NCI-H1694 (cell line): ENCODE data around the gene GLCE.
"Not testable (repeated sequence)": the region's sequence is repeated elsewhere in the genome, so short reads cannot be mapped to it uniquely, and the experiment has no call there.

ENCODE experiments used
- DNase-seq: peaks from one replicate; lab custom pipeline; 2025; lab: John Stamatoyannopoulos, UW

GLCE gene

DNA sequence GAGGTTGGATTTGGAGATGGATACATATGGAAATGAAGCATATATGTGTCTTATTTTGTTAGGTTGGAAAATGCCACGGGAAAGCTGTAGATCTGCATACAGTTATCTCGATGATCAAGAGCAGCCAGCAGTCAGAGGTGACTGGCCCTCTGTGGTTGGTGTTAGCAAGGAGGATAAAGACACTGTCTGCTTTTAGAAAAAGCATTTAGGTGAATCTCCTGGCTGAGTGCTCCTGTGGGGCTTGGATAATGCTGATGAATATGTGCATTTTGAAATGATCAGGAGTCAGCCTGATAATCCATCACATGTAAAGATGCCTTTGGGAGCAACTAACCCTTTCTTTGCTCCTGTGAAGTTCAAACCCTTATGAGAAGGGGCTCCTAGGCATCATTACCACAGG is 24.9 kb upstream of the GLCE start:
- no peak for DNase-seq

DNA sequence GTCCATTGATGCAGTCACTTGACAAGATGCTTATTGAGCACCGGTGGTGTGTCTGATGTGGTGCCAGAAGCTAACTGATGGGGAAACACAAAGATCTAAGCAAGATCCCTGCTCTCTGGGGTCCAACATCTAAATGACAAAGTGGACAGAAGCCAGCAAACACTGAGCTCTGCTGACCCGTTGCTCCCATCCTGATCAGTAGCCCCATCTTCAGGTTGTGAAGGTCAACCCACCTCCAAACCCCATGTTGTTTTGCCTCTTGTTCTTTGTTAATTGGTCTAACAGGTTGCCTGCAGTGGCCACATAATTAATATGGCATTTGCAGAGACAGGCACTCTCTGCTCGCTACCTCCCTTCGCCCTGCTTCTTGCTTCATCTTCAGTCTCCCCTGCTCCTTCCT is 21.5 kb upstream of the GLCE start:
- DNase-seq: no peak

DNA sequence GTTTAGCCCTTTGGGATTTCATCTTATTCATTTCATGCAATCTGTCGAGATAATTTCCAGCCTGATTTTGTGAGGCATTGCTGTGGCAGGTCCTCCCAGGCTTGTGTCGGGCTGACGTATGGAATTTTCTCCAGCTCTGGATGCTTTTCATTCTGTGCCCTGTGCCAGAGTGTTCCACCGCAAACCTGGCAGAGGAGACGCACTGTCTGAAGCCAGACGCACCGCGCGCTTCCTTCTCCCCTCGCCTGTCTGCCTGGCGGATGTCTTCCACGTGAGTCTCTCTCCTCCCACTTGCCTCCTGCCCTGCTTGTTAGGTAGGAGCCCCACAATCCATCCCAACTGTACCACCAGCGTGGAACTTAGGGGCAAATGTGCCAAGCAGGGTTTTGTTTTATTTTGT is 20.1 kb upstream of the GLCE start:
- peak; percentile 81 for DNase-seq

DNA sequence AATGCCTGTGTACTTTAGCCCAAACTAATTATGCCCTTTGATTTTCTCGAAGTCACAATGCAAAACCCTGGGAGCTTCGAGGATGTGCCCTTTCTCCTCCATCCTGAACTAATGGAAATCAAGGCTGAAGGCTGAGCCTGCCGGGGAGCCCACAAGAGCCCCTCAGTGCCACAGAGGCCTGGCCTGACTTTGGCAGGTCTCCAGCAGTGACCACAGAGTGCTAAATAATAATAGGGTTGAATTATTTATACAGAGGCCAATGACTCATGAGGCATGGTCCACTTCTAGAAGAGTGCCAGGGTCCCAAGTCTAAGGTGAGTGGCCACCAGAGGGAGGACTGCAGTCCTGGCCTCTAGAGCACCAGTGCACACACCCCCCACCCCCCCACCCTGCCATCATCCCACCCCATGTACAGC is 19.1 kb upstream of the GLCE start:
- no peak for DNase-seq

DNA sequence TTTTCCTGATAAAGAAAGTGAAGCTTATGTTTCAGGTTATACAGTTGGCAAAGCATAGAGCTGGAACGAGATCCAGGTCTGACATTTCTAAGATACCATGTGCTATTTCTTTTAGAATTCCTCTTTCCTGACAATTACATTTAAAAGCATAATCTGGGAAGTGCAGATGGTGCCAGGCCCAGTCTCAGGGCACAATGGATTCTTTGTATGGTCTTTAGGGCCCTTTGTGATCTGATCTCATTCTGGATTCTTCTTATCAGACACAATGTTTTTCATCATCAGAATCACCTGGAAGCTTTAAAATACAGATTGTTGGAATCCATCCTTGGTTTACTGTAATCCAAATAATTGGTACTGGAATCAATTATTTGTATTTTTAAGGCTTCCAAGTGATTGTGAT is 18.6 kb upstream of the GLCE start:
- no peak for DNase-seq

DNA sequence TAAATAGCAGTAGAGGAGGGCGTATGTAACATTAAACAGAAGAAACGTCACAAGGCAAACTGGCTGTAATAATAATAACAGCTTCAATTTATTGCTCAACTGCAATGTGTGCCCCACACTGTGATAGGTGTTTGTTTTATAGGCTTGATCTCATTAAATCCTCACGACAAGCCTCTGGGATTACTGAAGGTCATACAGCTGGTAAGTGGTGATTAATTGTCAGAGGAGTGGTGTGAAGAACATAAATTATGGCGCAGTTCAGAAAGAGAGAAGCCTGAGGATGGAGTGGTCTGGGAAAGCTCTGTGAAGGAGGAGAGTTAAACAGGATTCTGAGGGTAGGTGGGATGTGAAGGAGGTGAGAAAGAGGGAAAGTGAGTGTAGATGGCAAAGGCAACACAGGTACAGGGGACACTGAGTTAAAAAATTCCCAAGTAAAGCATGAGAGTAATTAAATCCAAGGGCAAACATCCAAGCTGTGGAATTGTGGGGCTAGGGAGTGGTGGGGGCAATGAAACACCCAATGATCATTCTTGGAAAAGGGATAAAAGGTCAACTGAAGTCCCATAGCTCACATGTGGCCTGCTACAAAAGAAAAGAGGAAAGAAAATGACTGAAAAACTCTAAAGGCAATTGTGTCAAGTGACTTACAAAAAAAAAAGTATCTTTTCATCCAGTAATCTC is 16.5 kb upstream of the GLCE start:
- DNase-seq: no peak

DNA sequence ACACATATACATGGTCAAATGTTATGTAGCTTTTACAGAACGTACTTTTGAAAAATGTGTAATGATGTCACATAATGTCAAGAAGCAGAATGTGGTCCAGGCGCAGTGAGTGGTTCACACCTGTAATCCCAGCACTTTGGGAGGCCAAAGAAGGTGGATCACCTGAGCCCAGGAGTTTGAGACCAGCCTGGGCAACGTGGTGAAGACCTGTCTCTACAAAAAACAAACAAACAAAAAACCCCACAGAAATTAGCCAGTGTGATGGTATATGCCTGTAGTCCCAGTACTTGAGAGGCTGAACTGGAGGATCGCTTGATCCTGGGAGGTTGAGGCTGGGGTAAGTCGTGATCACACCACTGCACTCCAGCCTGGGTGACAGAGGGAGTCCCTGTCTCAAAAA is 15.9 kb upstream of the GLCE start:
- DNase-seq: no peak

DNA sequence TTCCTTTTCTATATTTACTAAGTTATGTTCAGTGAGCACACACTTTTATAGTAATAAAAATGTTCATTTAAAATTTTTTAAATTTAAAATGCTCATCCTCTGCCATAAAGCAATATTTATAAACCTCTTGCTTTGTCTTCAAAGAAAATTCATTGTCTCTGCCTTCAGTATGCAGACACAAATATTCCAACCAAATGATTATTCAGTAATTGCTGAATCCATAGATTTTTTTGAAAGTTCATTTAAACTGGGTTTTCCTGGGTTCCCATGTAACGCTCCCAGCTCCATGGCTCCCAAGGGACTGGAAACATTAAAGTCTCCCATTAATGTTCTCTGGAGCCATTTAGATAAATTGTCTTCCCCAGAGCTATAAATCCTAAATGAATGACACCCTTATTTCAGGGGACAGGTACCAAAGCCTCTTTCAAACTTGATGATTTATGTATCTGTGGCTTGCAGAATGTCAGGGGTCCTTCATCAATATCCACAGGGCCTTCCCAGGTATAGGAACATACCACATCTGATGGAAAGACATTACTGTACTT is 15.2 kb upstream of the GLCE start:
- no peak for DNase-seq

DNA sequence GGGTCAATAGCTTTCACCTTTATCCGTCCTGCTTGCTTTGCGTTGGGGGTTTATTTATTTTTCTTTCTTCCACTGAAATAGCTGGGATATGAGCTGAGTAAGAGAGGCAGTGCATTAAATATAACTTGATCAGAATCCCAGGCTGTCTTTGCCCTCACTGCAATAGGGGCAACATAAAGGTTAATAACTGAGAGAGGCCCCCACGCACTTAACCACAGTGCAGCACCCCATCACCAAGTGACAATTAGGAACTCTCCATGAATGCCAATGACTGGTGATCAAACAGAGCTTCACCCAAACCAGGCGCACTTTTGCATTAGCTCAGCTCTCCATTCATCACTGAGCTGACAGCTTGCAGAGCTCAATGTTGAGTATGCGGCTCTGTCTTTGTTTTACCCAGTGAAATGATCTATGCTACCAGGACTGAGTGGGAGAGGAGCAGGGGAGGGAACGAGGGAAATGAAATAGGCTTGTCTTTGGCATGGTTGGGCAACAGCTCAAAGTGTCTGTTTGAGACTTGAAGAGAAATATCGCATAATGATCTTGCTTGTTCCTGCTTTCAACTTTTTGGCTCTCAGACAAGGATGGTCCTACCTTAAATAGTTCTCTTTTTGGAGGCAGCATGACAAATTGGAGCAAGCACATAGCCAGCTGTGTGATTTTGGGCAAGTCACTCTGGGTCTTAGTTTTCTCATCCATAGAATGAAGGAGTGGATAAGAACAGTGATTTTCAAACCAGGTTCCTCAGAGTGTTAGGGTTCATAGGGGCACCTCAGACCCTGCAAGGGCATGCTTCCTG is 14.5 kb upstream of the GLCE start:
- DNase-seq: peak; percentile 74

DNA sequence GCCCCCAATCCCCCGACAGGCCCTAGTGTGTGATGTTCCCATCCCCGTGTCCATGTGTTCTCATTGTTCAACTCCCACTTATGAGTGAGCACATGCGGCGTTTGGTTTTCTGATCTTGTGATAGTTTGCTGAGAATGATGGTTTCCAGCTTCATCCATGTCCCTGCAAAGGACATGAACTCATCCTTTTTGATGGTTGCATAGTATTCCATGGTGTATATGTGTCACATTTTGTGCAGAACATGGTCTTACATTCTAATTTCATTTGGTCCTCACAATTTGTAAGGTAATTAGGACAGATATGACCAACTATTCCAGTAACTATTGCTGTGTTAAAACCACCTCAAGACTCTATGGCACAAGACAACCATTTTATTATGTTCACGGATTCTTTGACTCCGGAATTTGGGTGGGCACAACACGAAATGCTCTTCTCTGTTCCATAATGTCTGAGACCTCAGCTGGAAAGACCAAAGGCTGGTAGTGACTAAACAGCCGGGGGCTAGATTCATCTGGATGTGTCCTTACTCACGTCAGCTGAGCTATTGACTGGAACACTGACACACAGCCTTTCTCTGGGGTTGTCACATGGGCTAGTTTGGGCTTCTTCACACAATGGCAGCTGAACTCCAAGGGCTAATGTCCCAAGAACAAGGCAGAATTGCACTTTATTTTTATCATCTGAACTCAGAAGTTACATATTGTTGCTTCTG is 13.6 kb upstream of the GLCE start:
- DNase-seq: no peak

DNA sequence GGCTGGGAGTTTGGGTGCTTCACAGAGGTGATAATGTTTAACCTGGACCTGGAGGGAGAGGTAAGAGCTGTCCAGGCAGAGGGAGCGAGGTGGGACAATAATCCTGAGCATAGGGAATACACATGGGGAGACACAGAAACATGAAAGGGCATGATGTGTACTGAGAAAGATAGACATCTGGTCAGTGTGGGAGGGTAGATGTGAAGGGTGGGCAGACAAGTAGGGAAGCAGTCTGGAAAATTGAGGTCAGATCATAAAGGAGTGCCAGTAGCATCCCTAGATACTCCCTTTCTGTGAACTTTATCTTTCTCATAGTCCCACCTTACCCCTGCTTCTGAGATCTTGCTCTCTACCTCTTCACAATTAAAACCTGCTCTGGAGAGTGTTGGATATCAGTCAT is 12.0 kb upstream of the GLCE start:
- DNase-seq: no peak

DNA sequence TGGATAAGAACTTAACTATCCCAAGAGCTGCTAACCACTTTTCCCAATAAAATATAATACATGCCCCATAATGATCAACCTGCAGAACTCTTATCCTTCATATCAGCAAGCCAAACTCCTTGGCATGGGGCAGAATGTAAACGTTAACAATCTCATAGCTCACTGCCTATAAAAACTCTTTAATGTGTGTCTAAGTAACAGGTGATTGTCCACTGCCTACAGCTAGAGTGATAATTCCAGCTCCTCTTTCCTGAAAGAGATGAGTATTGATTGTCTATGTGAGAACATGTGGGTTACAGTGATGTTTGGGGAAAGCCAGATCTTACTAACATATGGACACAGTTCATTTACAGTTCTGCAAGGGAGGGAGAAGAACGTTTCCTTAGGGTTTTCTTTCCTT is 11.3 kb upstream of the GLCE start:
- DNase-seq: no peak

DNA sequence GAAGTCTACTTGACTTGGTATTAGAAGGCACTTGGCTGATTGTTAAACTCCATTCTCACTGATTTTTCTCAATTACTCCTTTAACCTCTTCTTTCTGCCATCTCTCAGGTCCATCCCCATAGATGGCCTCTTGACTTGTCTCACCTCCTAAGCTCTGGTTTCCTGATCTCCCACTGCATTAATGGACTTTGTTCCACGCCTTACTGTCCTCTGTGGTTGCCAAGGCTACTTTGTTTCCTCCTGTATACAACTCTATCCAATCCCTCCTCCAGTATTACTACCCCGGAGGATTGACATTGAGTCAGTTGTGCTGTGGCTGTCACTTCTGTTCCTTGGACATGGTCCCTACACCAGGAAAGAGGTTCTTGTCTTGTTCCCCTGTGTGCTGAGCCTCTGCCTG is 10.6 kb upstream of the GLCE start:
- no peak for DNase-seq

DNA sequence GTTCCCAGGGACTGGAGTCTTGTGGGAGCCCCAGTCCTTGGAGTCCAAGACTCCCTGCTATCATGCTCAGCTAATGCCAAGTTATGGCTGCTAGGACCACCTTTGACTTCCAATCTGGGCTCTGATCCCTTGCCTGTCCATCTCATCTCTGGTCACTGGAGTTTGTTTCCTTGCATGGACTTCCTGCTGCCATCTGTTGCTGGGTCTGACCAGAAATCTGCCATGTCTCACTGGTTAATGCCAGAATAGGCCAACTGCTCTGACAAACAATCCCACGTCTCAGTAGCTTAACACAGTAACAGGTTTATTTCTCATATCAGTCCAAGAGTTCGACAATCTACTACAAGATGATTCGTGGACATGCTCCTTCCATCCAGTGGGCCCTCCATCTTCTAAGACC is 10.1 kb upstream of the GLCE start:
- DNase-seq: no peak

DNA sequence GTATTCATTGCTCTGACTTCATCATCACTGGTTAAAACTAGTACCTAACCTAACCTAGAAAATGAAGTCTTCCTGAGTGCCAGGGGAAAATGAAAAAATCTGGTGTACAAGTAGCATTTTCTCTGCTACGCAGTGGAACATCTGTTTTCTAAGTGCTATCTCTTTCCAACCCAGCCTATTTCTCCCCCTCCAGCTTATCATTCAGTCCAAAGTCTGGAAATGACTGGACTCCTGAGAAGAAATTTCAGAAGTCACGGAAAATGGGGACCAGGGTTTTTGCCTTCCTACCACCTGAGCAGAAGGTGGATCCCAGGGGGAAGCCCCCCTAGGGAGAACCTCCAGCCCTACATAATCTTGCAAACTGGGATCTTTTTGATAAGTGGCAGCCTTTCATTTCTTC is 9.6 kb upstream of the GLCE start:
- no peak for DNase-seq

DNA sequence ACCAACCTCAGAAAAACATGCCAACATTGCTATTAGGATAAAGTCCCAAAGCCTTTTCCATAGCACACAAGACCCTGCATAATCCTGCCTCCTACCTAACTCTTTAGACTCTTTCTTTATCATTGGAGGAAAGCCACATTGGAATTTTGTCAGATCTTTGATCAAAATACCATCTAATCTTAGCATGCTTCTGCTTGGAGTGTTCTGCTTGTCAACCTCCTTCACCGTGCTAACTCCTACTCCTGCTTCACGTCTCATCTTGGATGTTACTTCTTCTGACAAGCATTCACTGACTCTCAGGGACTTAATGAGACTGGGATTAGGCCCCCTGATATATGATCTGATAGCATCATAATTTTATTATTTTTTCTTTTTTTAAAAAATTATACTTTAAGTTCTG is 7.4 kb upstream of the GLCE start:
- no peak for DNase-seq

DNA sequence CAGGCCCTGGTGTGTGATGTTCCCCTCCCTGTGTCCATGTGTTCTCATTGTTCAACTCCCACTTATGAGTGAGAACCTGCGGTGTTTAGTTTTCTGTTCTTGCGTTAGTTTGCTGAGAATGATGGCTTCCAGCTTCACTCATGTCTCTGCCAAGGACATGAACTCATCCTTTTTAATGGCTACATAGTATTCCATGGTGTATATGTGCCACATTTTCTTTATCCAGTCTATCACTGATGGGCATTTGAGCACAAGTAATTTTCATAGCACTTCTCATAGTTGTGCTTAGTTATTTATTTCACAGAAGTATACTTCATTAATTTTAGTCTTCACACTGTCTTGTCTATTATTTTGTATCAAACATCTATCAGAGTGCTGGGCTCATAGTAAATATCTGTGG is 6.8 kb upstream of the GLCE start:
- not testable (repeated sequence) for DNase-seq

DNA sequence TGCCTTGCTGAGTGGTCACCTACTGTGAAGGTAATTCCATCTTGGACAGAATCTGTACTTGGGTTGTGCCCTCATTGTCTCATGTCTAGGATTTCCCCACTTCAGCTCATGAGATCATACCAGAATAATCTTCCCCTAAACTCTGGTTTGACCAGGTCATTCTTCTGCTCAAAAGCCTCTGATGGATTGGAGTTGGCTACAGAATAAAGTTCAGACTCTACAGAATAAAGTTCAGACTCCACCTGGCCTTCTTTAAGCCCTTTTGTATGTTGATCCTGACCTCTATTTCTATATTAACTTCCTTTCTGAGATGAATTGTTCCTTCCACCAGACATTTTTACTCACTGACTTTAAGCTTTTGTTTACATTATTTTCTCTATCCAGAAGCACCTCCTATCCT is 6.4 kb upstream of the GLCE start:
- no peak for DNase-seq

DNA sequence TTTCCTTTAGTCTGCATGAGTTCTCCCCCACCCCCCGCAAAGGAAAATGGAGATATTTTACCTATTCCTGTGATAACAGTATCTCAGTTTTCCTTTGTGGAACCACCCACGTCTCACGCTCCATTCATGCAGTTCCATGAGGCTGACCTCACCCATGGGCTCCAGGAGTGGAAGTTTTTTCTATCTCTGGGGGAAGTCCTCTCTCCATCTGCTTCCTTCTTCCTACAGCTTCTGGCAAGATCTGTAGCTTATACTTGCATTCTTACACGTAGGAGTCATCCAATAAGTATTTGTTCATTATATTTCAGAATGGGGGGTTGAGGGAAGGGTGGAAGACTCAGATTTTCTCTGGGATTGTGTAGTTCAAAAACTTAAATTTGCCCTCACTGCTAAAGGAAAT is 5.8 kb upstream of the GLCE start:
- DNase-seq: no peak

DNA sequence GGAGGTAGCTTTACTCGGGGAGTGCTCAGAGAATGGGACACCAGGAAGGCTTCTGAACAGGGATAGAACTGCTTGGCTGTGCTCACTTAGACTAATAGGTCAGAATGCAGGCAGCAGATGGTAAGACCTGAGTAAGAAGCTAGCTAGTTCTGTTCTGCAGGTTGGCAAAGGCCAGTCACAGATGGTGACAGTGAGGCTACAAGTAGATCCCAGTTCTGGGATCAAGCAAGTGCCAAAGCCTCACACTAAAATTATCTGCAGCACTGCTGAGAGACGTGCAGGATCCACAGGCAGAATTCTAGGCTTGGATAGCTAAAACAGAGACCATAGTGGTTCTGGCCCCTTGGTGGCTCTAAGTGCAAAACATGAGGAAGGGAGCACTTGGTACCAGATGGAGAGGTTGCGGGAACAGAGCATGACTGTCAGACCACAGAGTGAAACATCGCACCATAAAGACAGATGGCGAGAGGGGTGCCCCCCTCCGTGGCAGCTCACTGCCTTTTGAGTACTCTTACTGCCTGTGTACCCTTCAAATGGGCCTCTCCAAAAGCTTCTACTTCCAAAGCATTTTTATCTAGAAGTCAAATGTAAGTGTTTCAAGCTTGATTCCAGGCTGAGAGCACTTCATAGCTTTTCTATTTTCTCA is 3.6 kb upstream of the GLCE start:
- peak; percentile 93 for DNase-seq

DNA sequence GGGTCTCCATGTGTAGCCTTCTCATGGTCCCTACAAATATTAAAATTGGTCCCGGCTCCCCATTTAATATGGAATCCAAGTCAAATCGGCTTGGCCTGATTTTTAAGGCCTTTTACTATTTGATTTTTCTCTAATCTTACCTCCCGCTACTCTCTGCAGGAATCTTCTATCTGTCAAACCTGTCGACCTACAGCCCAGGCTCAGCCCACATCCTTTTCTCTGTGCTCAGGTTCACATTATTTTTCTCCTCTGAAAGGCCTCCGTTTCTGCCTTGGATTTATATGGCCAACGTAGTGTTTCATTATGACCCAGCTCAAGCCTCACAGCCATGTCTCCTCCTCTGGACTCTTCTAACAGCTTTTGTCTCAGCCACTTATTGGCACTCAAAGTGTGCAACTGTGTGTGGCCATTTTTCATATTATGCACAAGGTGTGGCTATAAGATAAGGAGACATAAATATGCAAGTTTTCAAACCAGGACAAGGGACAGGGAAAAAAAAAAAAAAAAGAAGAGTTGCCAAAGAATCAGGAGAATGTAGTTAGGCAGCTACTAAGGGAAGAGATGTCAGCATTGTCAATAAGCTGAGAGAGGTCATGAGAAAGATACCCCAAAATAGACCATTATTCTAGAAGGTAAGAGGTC is 2.1 kb upstream of the GLCE start:
- DNase-seq: no peak

DNA sequence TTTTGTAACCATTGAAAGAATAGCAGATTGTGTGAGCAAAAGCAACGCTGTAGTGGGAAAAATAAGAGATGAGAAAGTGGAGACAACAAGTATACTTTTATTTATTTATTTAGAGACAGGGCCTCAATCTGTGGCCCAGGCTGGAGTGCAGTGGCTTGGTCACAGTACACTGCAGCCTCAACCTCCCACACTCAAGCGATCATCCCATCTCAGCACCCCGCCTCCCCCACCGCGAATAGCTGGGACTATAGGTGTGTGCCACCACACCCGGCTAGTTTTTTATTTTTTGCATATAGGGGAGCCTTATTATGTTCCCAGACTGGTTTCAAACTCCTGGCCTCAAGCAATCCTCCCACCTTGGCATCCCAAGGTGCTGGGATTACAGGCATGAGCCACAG is 1.6 kb upstream of the GLCE start:
- DNase-seq: no peak
